ENCODE results near the gene OR9A2.

DNA sequence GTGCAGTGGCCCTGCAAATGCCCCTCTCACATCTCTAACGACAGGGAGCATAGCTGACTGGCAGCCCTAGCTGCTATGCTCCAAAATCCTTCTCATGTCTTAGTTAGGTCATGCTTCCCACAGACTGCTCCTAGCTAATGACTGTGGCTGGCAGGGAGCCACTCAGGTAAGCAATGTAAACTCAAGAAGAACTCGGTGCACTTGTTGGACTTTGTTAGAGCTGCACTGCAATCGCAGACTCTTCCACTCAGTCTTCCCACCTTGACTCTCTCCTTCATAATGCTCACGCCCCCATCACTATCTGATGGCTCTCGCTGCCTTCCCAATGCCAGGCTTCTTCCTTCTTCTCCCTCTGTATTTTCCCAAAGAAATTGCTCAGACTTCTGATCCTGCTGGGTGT is 24.0 kb downstream of the OR9A2 start:
- TF ChIP-seq, protein P1, sequence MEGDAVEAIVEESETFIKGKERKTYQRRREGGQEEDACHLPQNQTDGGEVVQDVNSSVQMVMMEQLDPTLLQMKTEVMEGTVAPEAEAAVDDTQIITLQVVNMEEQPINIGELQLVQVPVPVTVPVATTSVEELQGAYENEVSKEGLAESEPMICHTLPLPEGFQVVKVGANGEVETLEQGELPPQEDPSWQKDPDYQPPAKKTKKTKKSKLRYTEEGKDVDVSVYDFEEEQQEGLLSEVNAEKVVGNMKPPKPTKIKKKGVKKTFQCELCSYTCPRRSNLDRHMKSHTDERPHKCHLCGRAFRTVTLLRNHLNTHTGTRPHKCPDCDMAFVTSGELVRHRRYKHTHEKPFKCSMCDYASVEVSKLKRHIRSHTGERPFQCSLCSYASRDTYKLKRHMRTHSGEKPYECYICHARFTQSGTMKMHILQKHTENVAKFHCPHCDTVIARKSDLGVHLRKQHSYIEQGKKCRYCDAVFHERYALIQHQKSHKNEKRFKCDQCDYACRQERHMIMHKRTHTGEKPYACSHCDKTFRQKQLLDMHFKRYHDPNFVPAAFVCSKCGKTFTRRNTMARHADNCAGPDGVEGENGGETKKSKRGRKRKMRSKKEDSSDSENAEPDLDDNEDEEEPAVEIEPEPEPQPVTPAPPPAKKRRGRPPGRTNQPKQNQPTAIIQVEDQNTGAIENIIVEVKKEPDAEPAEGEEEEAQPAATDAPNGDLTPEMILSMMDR (IDR thresholded peaks at IDR 0.05) = no peak
- no peak for TF ChIP-seq POLR2A (IDR thresholded peaks at IDR 0.05)
